NCI-H460 (cell line): ENCODE results near the gene SLC25A13. TPM values are rescaled to one million over a fixed set of nuclear protein-coding genes. Genes with fewer than 3 reads are reported as not detected.
"Not testable (repeated sequence)": the region's sequence is repeated elsewhere in the genome, so short reads cannot be mapped to it uniquely, and the experiment has no call there.

Source experiments
- DNase-seq: peaks from one replicate; pipeline ENCODE4 v3.0.0-alpha.2; 2016; ENCODE audit warnings: low read depth; ENCODE audit errors: extremely low read depth
- total RNA-seq: library from RNA; depleted of rRNA; stranded (reverse); fragments of >200 nt; shearing (Covaris generic); gene quantifications from 2 replicates; pipeline ENCODE4 v1.2.3, GENCODE V29; 2014

Gene SLC25A13
- total RNA-seq, 1 experiment from 2014 or later, result 39.2 TPM

DNA sequence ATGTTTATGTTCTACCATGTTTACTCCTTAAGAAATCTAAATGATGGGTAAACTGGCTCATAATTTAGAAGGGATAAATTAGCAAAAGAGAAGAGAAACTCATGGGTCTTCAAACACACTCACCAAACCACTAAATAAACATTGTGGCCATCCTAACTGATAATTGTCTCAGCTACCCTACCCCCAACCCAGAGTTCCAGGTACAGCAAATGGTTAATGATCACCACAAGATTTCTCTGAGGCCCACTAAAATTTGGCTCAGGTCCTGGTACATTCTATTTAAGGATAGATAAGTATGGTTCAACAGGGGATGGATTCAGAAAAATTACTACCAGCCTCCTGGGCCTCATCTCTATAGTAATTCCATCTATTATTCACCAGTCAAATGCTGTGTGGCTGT lies 21.4 kb downstream of the SLC25A13 start:
- DNase-seq, result no peak

DNA sequence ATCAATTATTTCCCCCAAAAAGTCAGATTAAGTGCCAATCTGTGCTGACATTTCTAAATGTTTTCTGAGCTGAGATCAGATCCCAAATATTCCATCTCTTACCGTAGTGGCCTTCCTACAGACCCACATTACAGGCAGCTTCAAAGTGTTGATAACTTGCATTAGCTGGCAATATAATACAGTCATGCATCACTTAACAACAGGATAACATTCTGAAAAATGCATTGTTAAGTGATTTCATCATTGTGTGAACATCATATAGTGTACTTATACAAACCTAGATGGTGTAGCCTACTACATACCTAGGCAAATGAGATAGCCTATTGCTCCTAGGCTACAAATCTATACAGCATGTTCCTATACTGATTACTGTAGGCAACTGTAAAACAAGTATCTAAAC lies 22.4 kb downstream of the SLC25A13 start:
- DNase-seq, result no peak

DNA sequence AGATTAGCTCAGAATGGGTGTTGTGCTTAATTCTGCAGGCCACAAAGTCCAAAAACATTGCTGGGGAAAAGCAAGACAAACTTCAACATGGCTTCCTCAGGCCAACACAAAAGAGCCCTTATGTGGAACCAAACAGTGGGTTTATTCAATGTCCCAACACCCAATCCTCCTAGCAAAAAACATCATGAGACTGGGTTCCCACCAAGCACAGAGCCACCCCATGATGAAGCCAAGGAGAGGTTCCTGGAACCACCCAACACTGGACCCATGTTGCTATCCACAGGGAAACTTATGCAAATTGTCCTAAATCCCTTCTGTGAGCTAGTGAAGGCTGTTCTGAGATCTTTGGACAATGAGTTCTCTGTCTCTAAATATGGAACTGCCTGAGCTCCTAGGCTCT lies 24.0 kb downstream of the SLC25A13 start:
- no peak for DNase-seq

DNA sequence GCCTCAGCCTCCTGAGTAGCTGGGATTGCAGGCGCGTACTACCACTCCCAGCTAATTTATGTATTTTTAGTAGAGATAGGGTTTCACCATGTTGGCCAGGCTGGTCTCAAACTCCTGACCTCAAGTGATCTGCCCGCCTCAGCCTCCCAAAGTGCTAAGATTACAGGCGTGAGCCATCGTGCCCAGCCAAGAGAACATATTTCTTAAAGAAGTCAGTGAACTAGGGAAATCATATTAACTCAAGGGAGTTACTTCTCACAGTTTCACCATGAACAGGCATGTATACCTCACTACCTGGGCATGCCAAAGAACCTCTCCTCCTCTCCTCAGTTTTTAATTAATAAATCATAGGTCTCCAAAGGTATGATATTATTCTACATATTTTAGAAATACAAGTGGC lies 24.5 kb downstream of the SLC25A13 start:
- not testable (repeated sequence) for DNase-seq

DNA sequence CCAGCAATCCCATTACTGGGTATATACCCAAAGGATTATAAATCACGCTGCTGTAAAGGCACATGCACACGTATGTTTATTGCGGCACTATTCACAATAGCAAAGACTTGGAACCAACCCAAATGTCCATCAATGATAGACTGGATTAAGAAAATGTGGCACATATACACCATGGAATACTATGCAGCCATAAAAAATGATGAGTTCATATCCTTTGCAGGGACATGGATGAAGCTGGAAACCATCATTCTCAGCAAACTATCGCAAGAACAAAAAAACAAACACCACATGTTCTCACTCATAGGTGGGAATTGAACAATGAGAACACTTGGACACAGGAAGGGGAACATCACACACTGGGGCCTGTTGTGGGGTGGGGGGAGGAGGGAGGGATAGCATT lies 28.0 kb downstream of the SLC25A13 start:
- DNase-seq, result not testable (repeated sequence)

DNA sequence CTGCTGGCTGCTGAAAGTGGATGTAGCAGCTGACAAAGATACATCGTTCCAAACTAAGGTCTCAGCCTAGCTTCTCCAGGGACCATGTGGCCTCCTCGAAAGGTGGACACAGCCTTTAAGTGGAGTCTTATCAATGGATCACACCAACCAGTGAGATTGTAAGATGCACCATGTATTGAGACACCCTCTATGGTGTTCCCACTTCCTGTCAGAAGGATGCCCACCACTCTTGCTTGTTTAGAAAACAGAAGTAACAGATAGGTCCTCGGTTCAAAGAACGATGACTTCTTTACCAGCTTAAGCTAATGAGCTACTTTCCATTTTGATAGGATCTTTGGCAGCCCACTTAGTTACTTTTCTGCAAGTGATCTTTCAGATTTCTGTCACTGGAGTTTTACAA lies 34.3 kb downstream of the SLC25A13 start:
- DNase-seq, result no peak

DNA sequence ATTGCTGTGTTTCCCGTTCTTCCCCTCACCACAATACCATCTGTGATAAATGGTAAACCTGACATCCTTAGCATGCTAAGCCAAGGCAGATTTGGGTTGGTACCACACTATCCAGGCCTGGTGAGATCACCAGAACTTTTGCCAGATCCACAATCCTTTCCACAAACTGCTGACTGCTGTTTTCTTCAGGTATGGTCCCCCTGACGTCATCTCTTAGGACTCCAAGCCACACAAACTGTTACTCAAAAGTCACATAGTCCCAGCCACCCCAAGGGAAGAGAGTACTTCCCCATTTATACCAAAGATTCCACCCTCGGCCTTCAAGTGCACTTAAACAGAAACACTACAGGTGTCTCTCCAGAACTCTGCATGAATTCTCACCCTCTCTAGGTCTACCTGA lies 34.8 kb downstream of the SLC25A13 start:
- no peak for DNase-seq

DNA sequence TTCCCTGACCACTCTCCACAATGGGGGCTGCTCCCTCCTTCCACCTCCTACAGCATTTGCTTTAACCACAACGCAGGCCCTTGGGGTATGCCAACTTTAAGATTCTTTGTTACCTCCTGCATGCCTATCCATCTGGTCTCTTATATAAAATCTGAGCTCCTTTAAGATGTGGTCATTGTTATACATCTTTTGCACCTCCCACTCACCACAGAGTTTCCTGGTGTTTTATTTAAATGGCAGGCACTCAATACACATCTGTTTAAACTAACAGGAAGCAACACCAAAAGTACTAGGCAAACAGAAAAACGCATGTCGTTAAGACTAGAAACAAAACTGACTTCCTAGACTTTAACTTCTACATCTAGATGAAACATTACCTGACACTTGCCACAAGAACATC lies 36.3 kb downstream of the SLC25A13 start:
- no peak for DNase-seq

DNA sequence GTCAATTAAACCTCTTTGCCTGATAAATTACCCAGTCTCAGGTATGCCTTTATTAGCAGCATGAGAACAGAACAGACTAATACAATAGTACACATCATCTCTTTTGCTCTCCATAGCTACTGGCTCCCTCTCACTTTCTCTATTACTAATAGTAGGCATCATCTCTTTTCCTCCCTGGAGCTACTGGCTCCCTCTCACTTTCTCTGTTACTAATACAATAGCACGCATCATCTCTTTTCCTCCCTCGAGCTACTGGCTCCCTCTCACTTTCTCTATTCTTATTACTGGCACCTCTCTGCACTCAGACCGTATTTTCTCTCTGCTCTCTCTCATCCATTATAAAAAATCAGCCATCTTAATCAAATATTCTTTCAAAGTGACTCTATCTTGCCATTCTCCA lies 37.1 kb downstream of the SLC25A13 start:
- no peak for DNase-seq

DNA sequence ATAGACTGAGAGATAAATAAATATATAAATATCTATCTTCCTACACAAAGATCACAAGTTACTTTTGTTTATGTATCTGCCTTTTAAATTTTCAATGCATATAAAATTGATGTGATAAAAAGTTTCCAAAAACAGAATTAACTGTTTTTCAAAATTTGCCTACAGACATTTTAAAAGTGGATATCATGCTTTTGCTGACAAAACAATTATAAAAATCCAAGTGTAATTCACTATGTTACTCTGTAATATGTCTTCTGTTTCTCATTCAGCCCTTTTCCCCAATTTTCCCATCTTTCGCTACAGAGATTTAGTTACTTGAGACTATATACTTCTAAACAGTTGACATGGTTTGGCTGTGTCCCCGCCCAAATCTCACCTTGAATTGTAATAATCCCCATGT lies 37.7 kb downstream of the SLC25A13 start:
- DNase-seq, result no peak

DNA sequence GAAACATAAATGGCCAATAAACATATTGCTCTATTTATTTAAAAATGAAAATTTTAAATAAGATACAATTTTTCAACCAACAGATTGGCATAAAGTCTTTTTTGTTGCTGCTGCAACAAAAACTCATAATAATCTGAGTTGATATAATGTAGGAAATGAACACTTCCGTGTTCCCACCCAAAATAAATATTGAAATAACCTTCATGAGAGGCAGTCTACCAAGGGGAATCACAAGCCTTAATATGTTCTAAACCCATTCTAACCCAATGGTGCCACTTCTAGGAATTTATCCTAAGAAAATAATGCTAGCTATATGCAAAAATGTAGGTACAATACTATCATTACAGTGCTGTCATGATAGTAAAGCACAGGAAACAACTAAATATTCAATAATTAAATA lies 39.1 kb downstream of the SLC25A13 start:
- DNase-seq, result no peak

DNA sequence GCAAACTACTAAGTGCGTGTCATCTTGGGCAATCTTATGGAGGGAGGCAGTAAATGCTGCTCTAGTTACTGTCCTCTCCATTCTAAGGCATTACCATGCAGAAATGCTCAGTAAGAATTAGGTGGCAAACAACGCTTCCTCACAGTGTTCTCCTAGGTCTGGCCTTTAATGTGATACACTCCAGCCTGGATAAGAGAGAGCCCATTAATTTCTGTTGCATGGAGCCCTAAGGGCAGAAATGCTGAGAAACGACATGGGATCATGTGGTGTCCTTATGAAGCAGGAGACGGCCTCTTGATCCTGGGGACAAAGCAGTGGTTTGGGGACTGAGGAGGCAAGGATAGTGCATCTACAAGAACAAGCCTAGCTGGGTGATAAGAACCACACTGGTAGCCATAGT lies 44.0 kb downstream of the SLC25A13 start:
- DNase-seq, result no peak

DNA sequence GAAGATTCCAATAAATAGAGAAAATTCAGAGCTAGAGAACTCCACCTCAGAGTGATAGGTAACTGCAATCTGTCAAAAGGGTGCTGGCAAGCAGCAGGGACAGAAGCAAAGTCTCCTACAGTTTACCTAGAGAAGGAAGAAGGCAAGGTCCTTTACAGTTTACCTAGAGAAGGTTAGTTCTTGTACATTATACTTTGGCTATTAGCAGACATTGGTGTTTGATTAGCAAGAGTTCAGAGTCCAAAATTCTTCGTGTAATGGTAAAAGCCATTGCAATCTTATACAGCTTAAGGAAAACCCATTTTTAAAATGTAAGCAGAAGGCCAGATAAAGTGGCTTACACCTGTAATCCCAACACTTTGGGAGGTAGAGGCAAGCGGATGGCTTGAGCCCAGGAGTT lies 45.9 kb downstream of the SLC25A13 start:
- no peak for DNase-seq

DNA sequence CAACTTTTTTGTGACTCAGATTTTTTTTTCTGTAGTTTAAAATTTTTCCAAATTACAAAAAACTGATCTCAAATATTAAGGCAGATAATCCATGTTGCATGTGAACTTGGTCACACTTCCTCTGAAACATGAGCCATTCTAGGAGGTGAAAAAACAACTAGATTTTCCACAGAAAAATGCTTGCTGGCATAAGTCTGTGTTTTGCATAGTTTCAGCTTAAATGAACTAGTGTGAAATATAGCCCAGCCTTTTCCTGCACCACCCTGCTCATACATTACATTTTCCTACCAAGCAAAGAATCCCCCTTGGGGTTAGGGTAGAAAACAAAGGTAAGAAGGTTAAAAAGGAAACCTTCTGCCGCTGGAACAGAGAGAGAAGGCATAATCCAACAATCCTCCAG lies 48.2 kb downstream of the SLC25A13 start:
- DNase-seq, result no peak

DNA sequence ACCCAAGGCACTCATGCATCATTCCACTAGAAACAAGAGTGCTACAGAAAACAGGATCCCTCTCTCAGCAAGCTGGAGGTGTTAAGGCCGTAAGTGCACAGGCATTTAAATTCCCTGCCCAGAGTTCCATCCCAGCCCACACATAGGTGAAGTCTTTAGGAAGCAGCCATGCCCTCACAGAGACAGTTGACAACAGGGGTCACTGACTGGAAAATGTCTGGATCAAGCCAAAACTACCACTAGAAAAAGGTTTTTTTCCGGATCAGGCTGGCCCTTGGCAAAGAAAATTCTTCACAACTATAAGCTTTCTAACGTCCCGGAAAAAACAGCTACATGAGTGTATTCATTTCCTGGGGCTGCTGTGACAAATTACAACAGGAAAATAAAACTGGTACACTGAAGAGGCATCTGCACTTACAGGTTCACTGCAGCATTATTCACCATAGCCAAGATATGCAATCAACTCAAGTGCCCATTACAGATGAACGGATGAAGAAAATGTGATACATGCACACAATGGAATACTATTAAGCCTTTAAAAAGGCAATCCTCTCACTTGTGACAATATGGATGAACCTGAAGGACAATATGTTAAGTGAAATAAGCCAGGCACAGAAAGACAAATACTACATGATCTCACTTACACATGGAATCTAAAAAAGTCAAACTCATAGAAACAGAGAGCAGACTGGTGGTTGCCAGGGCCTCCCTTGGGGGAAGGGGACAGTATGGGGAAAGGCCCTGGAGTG lies 52.5 kb downstream of the SLC25A13 start:
- no peak for DNase-seq

DNA sequence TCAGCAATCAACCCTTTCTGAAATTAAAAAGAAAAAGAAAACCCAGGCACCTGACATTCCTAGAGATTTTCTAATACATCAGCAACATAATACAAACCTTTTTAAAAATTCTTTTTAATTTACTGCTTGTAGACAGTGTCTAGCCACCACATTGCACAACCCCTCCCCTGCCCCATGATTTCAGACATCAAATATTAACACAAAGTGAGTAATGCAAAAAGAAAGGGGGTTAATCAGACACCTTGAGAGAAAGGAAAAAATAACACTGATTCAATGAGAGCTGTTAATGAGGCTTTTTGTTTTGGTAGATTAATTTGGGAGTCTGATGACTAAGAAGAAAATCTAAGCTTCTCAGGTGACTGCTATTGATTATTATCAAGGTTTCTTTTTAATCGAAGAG lies 55.3 kb downstream of the SLC25A13 start:
- DNase-seq, result no peak

DNA sequence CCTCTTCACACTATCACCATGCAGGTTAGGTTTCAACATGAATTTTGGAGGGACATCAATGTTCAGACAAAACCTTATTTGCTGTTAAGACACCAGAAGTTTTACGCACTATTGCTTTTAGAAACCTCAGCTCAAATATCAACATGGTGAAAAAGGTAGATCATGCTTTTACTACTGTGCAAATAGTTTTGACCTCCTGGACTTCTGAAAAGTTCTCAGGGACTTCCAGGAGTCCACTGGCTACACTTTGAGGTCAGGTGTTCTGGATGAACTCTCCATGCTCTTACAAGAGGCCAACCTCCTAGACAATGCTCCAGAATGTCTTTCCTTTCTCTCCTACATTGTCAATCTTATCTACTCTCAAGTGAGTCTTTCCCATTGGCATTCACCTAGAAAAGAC lies 55.9 kb downstream of the SLC25A13 start:
- DNase-seq, result no peak

DNA sequence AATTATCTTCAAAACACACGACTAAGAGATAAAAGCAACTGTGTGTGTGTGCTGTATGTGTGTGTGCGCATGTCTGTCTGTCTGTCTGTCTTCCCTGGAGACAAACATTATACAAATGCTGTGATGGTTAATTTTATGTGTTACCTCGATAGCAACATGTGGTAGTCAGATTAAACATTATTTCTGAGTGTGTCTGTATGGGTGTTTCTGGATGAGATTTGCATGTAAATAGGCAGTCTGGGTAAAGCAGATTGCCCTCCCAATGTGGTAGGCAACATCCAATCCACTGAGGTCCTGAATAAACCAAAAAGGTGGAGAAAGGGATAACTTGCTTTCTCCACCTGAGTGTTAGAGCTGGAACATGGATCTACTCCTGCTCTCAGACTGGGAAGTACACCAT lies 67.9 kb downstream of the SLC25A13 start:
- no peak for DNase-seq

DNA sequence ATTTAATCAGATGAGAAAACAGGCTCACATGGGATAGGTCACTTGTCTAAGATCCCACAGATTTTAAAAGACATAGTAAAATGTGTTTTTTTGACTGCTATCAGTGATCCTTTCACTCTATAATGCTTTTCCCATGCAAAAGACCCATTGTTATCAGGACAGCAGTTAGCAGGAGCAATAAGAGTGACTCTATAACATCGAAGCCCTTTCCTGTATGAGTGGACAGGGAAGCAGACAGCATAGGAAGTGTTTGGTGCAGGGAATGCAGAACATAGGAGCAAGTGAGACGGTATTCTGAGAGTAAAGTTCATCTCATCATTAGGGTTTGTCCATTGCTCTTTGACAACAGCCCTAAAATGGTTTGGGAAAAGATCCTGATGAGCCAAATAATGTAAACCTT lies 68.5 kb downstream of the SLC25A13 start:
- no peak for DNase-seq

DNA sequence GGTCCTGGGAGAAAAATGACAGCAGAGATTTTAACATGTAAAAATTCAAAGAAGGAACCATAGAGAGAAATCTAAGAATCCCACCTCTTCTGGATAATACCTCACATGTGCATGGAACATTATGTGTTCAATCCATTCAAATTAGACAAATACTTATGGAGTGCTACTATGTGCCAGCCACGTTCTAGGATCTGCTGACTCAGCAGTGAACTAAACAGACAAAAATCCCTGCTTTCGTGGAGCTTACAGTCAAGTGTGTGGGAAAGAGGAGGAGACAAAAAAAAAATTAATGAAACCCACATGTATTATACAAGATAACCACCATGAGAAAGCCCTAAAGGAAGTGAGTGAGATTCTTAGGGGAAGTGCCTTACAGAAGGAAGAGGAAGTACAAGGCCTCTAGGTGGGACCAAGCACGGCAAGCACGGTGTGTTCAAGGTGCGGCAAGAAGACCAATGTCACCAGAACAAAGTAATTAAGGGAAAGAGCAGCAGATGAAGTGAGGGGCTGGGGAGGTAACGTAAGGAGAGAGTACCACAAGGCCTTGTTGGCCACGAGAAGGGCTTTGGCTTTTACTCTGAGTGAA lies 71.0 kb downstream of the SLC25A13 start:
- DNase-seq, result no peak

DNA sequence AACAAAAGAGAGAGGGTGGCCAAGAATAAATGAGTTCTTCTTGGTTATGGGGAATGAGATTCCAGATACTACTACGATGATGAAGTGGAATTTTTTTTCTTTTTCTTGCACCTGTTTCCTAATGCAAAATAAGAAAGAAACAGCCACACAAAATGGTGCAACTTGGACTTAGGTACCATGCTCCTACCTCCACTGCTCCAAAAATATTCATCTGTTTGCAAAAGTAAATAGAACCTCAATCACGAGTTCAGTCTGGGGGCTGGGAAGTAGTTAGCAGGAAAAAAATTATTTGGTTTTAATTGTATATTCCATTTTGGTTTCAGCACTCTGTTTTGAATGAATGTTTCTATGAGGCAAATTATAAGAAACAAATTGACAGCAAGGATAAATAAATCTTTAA lies 73.5 kb downstream of the SLC25A13 start:
- no peak for DNase-seq

DNA sequence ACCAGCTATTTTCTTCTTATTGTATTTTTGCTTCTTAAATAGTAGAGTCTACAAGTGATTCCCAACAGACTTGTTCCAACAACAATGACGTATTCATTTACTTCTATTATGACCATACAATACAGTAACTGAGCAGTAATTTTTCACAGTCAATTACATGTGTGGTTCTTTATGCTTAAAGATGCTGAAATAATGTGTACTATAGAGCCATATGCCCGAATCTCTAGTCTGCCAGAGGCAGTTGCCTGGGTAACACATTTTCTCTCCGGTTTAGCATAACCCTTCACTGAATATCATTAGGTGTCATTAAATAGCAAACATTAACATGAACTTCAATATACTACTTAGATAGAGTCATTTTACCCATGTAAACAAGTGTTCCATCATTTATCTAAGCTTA lies 75.0 kb downstream of the SLC25A13 start:
- DNase-seq, result no peak

DNA sequence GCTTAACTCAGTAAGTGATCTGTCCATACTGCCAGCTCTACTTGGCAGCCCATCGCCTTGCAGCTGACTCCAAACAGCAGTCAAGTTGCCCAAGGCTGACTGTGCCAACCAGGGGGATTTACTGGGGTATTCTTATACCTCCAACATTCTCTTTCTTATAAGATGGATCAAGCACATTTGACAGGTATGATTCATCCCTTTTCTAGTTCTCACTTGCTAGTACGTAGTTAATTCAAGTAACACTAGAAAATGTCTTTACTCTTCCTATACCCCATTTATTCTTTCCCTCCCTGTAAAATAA lies 77.0 kb downstream of the SLC25A13 start:
- no peak for DNase-seq
